Stimulated activated CD4-positive, alpha-beta T cell treated with anti-CD3 and anti-CD28 coated beads, Interleukin-4, amount 100 ng/mL, for 4 hours (primary cell): ENCODE results near the gene SNX25.
"Not testable (repeated sequence)": the region's sequence is repeated elsewhere in the genome, so short reads cannot be mapped to it uniquely, and the experiment has no call there.

Experiments used
- DNase-seq, 2 experiments: peaks; one replicate each; pipeline ENCODE4 v3.0.0-alpha.2; 2020

SNX25 gene

GRCh38 chr4:185205073-185205472 is 4.3 kb upstream of the SNX25 start:
- DNase-seq = not testable (repeated sequence)

DNA sequence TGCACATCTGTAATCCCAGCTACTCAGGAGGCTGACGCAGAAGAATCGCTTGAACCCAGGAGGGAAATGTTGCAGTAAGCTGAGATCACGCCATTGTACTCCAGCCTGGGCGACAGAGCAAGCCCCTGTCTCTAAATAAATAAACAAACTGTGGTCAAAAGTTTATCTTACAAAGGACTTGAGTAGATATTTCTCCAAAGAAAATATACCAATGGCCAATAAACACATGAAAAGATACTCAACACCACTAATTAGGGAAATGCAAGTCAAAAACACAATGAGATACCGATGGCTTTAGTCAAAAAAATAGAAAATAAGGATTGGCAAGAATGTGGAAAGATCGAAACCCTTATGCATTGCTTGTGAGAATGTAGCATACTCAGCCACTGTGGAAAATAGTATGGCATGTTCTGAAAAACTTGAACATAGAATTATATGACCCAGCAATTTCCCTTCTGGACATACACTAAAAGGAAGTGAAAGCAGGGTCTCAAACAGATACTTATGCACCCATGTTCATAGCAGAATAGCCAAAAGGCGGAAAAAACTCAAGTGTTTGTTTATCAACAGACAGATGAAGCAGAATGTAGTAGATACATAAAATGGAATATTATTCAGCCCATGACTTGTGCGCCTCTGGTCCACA is 3.6 kb upstream of the SNX25 start:
- DNase-seq = no peak

DNA sequence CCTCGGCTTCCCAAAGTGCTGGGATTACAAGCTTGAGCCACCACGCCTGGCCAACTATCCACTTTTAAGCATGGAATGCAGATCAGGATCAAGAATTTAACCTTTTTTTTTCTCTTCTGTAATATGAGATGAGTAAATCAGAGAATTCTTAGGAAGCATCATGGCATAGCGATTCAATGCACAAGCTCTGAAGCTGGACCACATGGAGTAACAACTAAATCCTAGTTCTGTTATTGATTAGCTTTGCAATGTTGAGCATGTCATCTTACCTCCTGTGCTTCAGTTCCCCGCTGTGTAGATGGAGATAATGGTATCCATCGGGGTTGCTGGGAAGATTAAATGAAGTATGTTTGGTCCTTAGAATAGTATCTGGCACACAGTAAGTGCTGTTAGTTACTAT is 1.9 kb upstream of the SNX25 start:
- no peak for DNase-seq

- DNase-seq = not testable (repeated sequence)
Measured at GRCh38 chr4:185209852-185210101, 379 bp downstream of the SNX25 start.

DNA sequence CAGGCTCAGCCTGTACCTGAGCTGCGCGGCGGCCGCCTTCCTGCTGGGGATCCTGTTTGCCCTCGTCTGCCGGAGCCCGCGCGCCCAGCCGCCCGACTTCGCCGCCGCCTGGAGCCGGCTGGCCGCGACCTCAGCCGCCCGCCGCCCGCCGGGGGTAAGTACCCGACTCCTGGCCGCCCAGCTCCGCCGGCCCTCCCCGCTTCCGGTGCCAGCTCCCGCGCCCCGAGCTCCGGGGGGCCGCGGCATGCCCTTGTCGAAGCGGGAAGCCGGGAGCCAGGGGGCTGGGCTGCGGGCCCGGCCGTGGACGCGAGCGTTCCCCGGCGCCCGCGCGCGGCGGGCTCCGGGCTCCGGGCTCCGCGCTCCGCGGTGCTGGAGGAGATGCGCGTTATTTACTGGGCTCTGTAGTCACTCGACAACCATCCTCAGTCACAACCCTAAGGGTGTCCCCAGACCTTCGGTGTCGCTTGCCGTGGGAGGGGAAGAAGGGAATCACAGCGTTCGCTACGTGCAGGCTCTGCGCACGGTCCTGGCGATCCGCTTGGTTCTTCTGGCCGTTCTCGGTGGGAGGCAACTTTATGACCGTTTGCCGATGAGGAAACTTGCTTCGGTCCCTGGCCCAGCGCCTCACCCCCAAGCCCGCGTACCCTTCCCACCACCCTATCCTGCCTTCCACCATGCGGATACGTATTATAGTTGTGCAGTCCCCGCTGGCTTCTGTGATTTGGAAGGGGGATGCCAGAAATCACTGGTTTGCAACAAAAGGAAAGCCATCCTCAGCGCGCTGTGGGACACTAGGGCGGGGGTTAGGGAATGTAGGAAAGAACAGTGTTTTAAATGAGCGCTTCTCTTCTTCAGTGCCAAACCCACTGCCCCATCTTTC is 944 bp downstream of the SNX25 start:
- DNase-seq = peak; percentile 42 to 43

- DNase-seq = no peak
Measured at GRCh38 chr4:185211035-185211434, 1.6 kb downstream of the SNX25 start.

DNA sequence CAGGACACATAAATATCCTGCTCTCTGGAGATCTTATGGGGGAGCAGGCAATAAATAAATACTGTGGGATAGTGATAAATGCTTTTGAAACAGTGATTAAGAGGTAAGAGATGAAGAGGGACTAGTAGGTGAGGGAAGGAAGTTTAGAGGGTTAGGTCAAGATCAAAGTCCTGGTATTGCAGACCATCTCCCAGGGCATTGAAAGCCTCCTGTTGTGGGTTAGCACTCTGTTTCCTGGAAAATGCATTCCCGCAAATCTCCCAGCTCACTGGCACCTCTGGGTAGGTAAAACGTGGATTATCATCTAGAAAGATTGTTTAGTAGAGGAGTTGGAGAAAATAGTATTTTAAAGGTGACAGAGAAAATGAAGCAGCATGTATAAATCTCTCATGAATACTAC is 2.2 kb downstream of the SNX25 start:
- no peak for DNase-seq

GRCh38 chr4:185212581-185212980 is 3.2 kb downstream of the SNX25 start:
- DNase-seq = no peak

DNA sequence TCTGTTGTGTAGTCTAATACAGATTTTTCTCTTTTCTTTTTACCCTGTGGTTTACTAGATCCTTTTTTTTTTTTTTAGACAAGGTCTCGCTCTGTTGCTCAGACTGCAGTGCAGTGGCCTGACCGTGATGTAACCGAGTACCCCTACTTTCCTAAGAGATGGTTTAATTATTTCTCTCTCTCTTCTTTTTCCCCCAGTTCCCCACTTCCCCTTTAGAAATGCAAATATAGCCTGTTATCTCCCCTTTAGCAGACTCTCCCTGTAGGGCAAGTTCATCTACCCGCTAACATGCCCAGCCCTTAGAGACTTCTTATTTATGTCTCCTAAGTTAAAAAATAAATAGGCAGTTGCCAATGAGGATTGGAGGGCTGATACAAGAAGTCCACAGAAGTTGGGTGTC is 4.5 kb downstream of the SNX25 start:
- no peak for DNase-seq

DNA sequence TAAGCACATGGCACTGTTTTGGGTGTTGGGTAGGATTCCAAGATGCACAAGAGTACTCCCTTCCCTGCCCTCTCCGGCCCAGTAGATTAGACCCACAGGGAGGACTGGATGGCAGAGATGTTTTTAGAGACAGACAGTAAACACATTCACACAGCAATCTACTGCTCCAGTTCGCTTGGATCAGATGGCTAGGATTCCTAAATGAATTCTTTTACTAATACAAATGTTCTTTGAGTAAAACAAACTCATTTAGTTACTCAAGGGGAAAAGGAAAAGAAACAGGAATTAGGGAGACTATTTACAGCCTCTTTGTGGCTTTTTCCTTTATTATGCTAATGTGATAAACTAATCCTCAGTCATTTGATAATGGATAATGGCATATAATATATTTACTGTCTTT is 5.9 kb downstream of the SNX25 start:
- no peak for DNase-seq

DNA sequence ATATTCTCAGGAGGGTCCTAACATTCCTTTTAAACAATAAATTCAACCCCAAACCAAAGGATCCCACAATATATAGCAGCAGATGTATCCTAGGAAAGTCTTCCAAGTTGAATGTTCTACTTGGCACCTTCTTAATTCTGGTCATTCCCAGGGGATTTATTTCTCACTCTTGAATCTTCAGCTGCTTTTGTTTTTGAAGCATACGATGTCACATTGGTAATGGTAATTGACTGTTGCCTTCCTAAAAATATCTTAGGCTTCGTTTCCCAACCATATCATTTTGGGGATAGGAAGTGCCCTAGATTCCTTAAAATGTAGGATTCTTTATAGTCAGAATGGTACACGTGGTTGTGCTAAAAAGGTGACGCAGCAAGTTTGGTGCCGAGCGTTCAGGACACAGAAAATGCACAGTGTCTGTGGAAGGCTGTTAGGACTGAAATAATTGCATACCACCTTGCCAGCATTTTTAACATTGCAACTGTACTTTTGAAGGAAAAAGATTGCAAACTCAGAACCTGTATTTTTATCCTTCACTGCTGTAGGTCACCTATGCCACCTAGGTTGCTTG is 8.1 kb downstream of the SNX25 start:
- no peak for DNase-seq

GRCh38 chr4:185218312-185218711 is 8.9 kb downstream of the SNX25 start:
- DNase-seq = no peak

DNA sequence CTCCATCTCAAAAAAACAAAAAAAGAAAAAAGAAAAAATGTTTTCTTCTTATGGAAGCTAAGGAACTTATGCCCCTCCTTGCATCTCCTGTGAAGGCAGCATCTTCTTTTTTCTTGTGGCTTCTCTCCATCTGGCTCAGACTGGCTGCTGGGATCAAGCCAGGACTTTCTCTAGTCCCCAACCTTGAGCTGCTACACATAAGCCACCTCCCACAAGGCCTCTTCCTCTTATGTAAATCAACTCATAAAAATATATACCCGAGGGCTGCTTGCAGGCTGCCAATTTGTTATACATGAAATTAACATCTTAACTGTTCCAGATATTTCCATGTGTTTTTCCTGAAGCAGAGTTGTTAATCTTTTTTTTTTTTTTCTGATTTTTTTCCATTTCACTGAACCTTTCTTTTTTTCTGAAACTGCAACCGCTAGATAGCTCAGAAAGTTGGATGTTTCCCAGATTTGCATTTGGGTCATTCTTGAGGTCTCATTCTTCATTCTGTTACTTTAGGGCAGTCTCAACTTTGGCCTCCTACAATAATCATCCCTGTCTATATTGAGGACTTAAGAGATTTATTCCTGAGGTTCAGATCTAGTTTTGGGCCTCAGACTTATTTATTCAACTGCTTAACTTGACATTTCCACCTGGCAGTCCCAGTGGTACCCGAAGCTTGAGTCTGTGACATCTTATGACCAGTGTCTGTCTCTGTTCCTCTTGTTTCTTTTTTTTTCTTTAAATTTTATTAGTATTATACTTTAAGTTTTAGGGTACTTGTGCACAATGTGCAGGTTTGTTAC is 10.3 kb downstream of the SNX25 start:
- DNase-seq = no peak

GRCh38 chr4:185221491-185221890 is 12.1 kb downstream of the SNX25 start:
- DNase-seq = no peak

GRCh38 chr4:185221912-185222311 is 12.5 kb downstream of the SNX25 start:
- no peak for DNase-seq

DNA sequence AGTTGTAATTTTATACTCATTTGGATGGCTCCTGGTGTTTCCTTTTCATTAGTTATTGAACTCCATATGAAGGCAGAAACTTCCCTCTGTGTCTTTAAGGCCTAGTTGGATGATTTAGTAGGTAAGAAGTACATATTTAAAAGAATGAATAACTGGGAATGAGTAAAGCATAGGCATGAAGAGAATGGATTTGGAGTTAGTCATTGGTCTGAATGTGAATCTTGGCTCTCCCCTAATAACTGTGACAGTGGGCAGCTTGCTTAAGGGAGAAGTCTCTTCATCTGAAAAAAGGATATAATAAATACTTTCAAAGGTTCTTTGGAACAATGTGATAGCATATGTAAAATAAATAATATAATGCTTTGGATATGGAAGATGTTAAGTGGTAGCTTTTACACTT is 13.2 kb downstream of the SNX25 start:
- no peak for DNase-seq

GRCh38 chr4:185224597-185224996 is 15.2 kb downstream of the SNX25 start:
- DNase-seq = no peak

DNA sequence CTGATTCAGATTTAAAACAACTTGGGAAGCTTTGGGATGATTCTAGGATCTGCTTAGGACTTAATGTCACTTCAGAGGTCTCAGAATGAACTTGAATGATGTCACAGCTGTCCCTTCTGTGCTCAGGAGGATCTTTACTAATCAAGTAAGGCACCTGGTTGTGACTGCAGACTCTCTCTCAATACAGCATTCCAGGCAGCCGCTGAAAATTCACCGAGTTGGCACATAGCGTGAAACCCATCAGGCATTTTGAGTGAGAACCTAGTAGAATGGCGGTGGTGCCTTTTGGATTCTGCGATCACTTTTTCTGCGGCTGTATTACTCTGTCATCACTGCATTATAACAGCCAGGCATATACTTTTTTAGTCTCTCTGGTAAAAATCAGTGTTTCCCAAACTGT is 16.5 kb downstream of the SNX25 start:
- no peak for DNase-seq

- DNase-seq = no peak
Measured at GRCh38 chr4:185227131-185227551, 17.7 kb downstream of the SNX25 start.

GRCh38 chr4:185227713-185228278 is 18.4 kb downstream of the SNX25 start:
- no peak for DNase-seq

DNA sequence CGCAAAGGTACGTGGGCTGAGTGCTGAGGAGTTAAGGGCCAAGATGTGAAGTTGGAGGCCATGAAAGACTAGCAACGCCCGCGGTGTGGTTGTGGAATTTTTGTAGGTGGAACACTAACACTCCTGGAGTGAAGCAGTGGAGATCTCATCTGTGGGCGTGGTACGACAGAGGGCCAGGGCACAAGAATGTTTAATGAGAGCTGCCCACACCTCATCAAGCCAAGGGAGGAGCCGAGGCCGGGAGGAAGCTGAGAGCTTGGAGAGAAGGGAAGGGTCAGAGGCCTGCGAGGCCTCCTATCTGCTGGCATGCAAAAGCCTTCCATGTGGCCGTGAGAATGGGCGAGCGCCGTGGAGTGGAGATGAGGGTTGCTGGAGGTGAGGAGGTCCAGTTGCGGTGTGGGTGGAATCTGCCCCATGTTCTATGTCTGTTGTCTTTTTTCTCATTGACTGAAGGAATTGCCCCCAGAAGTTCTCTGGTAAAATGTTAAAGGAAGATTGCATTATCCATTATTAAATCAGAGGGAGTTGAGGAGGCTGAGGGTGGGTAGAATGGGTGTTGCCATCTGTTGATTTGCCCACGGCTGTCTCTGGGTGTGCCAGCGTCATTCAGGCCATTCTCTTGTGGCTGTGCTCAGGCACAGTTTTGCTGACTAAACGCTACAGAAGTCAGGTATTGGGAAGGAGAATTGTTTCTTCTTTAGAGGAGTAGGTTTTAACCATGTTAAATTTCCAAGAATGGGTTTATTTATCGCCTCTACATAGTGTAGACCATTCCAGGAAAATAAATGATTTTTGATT is 19.8 kb downstream of the SNX25 start:
- DNase-seq = no peak

GRCh38 chr4:185232370-185232769 is 23.0 kb downstream of the SNX25 start:
- DNase-seq = no peak
